ENCODE measurements around the gene BAG2. TPM values are rescaled to one million over a fixed set of nuclear protein-coding genes. Genes with fewer than 3 reads are reported as not detected.
A peak's percentile ranks its signal among the peaks of the same experiment; 100 is the strongest.

BAG2 gene
- total and polyA plus RNA-seq, 2 of the 4 experiments (the other 2 are of a cell fraction): 8.1 to 10.0 TPM

DNA sequence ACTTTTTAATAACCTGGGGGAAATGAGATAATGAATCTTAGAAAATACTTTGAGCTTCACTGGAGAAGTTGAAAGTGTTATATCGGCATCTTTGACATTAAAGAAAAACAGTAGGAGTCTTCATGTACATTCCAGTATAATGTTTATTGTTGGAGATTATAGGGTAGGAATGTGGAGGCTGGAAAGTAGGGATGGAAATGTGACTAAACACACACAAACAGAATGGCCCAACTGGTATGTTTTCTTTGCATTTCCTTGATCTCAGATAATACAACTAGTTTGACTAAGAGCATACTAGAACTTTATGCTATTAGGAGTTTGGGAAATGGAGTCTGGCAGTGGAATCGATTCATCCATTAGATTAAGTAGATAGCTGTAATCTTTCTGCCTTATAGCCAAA is 10.1 kb upstream of the BAG2 start:
- peaks cover 6% of the 10 kb centered on the region for H3K9me3 ChIP-seq (ENCODE audit: control insufficient read depth, insufficient read depth, low read length)
- no peak overlapping the region for H3K4me3 ChIP-seq (ENCODE audit: insufficient read depth, low read depth, low read length)
- H3K4me1 ChIP-seq (ENCODE audit: control insufficient read depth, insufficient read depth, low read length): peaks cover 15% of the 10 kb centered on the region
- TF ChIP-seq, protein P1, sequence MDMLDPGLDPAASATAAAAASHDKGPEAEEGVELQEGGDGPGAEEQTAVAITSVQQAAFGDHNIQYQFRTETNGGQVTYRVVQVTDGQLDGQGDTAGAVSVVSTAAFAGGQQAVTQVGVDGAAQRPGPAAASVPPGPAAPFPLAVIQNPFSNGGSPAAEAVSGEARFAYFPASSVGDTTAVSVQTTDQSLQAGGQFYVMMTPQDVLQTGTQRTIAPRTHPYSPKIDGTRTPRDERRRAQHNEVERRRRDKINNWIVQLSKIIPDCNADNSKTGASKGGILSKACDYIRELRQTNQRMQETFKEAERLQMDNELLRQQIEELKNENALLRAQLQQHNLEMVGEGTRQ (IDR thresholded peaks at IDR 0.05; ENCODE audit: low read depth, low read length): no peak
- no peak for TF ChIP-seq RCOR1 (IDR thresholded peaks at IDR 0.05; ENCODE audit: insufficient replicate concordance, low read length)
- TF ChIP-seq SMC3 (IDR thresholded peaks at IDR 0.05; ENCODE audit: low read depth, low read length): no peak
- TF ChIP-seq, protein P2, sequence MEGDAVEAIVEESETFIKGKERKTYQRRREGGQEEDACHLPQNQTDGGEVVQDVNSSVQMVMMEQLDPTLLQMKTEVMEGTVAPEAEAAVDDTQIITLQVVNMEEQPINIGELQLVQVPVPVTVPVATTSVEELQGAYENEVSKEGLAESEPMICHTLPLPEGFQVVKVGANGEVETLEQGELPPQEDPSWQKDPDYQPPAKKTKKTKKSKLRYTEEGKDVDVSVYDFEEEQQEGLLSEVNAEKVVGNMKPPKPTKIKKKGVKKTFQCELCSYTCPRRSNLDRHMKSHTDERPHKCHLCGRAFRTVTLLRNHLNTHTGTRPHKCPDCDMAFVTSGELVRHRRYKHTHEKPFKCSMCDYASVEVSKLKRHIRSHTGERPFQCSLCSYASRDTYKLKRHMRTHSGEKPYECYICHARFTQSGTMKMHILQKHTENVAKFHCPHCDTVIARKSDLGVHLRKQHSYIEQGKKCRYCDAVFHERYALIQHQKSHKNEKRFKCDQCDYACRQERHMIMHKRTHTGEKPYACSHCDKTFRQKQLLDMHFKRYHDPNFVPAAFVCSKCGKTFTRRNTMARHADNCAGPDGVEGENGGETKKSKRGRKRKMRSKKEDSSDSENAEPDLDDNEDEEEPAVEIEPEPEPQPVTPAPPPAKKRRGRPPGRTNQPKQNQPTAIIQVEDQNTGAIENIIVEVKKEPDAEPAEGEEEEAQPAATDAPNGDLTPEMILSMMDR (conservative IDR thresholded peaks at IDR 0.05; ENCODE audit: low read depth, low read length): no peak
- TF ChIP-seq MXI1 (IDR thresholded peaks at IDR 0.05; ENCODE audit: borderline replicate concordance, low read depth, low read length): no peak
- no peak for TF ChIP-seq CHD1 (IDR thresholded peaks at IDR 0.05; ENCODE audit: low read depth, low read length)
- no peak for TF ChIP-seq RAD21 (IDR thresholded peaks at IDR 0.05; ENCODE audit: low read length)
- no peak overlapping the region for H2AFZ ChIP-seq (replicated peaks; ENCODE audit: low read length, poor library complexity)
- 0 out of 2 replicates have a peak, but pooled peaks cover 3% of the 10 kb centered on the region for H4K20me1 ChIP-seq (ENCODE audit: insufficient read depth, low read length)
- H3K9me1 ChIP-seq (ENCODE audit: insufficient read depth, low read length): no peaks in the 10 kb centered on the region
- H3K79me1 ChIP-seq (ENCODE audit: low read depth in 1 of 2, low read length in 2 of 2): 0 out of 4 replicates have a peak, but pooled peaks cover 0 to 5% of the 10 kb centered on the region in 2 experiments
- peak overlapping the region; percentile 83 for H2BK5ac ChIP-seq (ENCODE audit: low read depth, low read length, poor library complexity, severe bottlenecking)
- H3K18ac ChIP-seq (ENCODE audit: low read depth, low read length): peak overlapping the region; percentile 74; the same call in 1 of the 2 replicates
- H2AK9ac ChIP-seq (replicated peaks; ENCODE audit: low read depth, low read length, poor library complexity): no peak overlapping the region
- in situ Hi-C loops (cut with MboI; ENCODE audit: low sequenced_read_pairs) (no loop called here), dilution Hi-C loops (cut with HindIII; ENCODE audit: low sequenced_read_pairs, unreplicated experiment) (no loop called here), intact Hi-C loops (cut with micrococcal nuclease) (no loop called here)
- WGBS, 2 experiments (ENCODE audit: extremely low coverage in 2 of 2, insufficient read length in 1 of 2): no CpG with 5 or more reads among the region's 2 CpGs
- H2AK5ac ChIP-seq (ENCODE audit: low read depth, low read length): no peak overlapping the region
- peak; percentile 57 for DNase-seq
- H3K36me3 ChIP-seq (ENCODE audit: control insufficient read depth, insufficient read depth, low read length): peaks cover 2% of the 10 kb centered on the region
- ChIA-PET POLR2A (ENCODE audit: unreplicated experiment) (interaction anchor here (1.1 kb wide), 1 partner anchor 10 kb away, joined by 5 read pairs; the partner anchor contains the start of gene BAG2), CTCF (no interaction called here)
- H3K27me3 ChIP-seq (ENCODE audit: control insufficient read depth, insufficient read depth, low read length): no peaks in the 10 kb centered on the region
- no peak overlapping the region for H2BK15ac ChIP-seq (ENCODE audit: low read depth, low read length)
- H2BK120ac ChIP-seq (ENCODE audit: low read depth, low read length): 0 out of 2 replicates have a peak overlapping the region, but pooled peaks have one; percentile 1
- H4K91ac ChIP-seq (ENCODE audit: insufficient read depth, low read depth, low read length): no peak overlapping the region
- H3K9ac ChIP-seq (ENCODE audit: low read depth, low read length): no peak overlapping the region
- H3K23ac ChIP-seq (ENCODE audit: low read depth, low read length): no peak overlapping the region
- no TSS peak for BruUV-seq (replicated peaks)
- H2BK20ac ChIP-seq (ENCODE audit: low read depth, low read length): no peak overlapping the region
- peak overlapping the region; percentile 61; the same call in 1 of the 2 replicates for H3K4me2 ChIP-seq (ENCODE audit: low read depth, low read length)
- H3K56ac ChIP-seq (ENCODE audit: extremely low read depth, insufficient read depth, low read length): no peak overlapping the region; the same call in 1 of the 2 replicates
- no peak overlapping the region for H3K14ac ChIP-seq (replicated peaks; ENCODE audit: low read depth, low read length)
- H3K4ac ChIP-seq (ENCODE audit: low read depth, low read length): no peak overlapping the region
- no peak overlapping the region; the same call in 1 of the 2 replicates for H4K5ac ChIP-seq (ENCODE audit: low read depth, low read length)
- H4K8ac ChIP-seq (ENCODE audit: low read depth in 2 of 2, low read length in 2 of 2): no peak overlapping the region
- H3K27ac ChIP-seq (ENCODE audit: insufficient read depth, low read length): peak overlapping the region; percentile 76; the same call in 1 of the 2 replicates
- ATAC-seq (ENCODE audit: low read depth): peak; percentile 70
